ENCODE results near the gene ARMC3.

DNA sequence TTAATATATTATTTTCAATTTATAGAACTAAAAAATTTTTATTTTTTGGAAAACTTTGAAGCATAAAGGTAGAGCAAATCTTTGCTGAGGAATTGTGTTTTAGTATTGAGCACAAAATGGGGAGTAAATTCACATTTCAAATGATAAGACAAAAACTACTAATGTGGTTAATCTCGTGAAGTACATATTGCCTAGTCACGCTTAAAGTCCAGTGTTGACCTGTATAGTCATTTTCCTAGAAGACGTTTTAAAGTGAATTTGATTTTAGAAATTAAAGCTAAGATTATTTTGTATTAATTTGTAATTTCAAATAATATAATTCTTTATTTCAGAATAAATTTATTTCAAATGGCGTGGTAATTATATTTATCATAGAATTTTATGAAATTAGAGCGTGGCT lies 110.3 kb downstream of the ARMC3 start:
- TF ChIP-seq POLR2A (IDR thresholded peaks at IDR 0.05; ENCODE audit: low read length) (no peak), POLR2AphosphoS2 (conservative IDR thresholded peaks at IDR 0.05; ENCODE audit: low read length) (no peak), EP300 (IDR thresholded peaks at IDR 0.05) (no peak), NR3C1 (IDR thresholded peaks at IDR 0.05) (no peak), RAD21 (conservative IDR thresholded peaks at IDR 0.05 in 1 of 2, IDR thresholded peaks at IDR 0.05 in 1 of 2) (no peak), CBX2 (IDR thresholded peaks at IDR 0.05; ENCODE audit: borderline replicate concordance, low read depth) (no peak), KDM1A (IDR thresholded peaks at IDR 0.05; ENCODE audit: low read depth) (no peak), FOSL2 (IDR thresholded peaks at IDR 0.05) (no peak), FOSL2 (CRISPR knock-in tag; IDR thresholded peaks at IDR 0.05) (no peak), SREBF2 (IDR thresholded peaks at IDR 0.05) (no peak)
- TF ChIP-seq, protein P1, sequence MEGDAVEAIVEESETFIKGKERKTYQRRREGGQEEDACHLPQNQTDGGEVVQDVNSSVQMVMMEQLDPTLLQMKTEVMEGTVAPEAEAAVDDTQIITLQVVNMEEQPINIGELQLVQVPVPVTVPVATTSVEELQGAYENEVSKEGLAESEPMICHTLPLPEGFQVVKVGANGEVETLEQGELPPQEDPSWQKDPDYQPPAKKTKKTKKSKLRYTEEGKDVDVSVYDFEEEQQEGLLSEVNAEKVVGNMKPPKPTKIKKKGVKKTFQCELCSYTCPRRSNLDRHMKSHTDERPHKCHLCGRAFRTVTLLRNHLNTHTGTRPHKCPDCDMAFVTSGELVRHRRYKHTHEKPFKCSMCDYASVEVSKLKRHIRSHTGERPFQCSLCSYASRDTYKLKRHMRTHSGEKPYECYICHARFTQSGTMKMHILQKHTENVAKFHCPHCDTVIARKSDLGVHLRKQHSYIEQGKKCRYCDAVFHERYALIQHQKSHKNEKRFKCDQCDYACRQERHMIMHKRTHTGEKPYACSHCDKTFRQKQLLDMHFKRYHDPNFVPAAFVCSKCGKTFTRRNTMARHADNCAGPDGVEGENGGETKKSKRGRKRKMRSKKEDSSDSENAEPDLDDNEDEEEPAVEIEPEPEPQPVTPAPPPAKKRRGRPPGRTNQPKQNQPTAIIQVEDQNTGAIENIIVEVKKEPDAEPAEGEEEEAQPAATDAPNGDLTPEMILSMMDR (IDR thresholded peaks at IDR 0.05): no peak
- TF ChIP-seq, protein P2, sequence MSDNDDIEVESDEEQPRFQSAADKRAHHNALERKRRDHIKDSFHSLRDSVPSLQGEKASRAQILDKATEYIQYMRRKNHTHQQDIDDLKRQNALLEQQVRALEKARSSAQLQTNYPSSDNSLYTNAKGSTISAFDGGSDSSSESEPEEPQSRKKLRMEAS (IDR thresholded peaks at IDR 0.05): no peak
- TF ChIP-seq, protein P3, sequence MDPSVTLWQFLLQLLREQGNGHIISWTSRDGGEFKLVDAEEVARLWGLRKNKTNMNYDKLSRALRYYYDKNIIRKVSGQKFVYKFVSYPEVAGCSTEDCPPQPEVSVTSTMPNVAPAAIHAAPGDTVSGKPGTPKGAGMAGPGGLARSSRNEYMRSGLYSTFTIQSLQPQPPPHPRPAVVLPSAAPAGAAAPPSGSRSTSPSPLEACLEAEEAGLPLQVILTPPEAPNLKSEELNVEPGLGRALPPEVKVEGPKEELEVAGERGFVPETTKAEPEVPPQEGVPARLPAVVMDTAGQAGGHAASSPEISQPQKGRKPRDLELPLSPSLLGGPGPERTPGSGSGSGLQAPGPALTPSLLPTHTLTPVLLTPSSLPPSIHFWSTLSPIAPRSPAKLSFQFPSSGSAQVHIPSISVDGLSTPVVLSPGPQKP (IDR thresholded peaks at IDR 0.05; ENCODE audit: low read depth, low read length): no peak
- TF ChIP-seq, protein P4, sequence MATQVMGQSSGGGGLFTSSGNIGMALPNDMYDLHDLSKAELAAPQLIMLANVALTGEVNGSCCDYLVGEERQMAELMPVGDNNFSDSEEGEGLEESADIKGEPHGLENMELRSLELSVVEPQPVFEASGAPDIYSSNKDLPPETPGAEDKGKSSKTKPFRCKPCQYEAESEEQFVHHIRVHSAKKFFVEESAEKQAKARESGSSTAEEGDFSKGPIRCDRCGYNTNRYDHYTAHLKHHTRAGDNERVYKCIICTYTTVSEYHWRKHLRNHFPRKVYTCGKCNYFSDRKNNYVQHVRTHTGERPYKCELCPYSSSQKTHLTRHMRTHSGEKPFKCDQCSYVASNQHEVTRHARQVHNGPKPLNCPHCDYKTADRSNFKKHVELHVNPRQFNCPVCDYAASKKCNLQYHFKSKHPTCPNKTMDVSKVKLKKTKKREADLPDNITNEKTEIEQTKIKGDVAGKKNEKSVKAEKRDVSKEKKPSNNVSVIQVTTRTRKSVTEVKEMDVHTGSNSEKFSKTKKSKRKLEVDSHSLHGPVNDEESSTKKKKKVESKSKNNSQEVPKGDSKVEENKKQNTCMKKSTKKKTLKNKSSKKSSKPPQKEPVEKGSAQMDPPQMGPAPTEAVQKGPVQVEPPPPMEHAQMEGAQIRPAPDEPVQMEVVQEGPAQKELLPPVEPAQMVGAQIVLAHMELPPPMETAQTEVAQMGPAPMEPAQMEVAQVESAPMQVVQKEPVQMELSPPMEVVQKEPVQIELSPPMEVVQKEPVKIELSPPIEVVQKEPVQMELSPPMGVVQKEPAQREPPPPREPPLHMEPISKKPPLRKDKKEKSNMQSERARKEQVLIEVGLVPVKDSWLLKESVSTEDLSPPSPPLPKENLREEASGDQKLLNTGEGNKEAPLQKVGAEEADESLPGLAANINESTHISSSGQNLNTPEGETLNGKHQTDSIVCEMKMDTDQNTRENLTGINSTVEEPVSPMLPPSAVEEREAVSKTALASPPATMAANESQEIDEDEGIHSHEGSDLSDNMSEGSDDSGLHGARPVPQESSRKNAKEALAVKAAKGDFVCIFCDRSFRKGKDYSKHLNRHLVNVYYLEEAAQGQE (IDR thresholded peaks at IDR 0.05): no peak
- TF ChIP-seq, protein P5, sequence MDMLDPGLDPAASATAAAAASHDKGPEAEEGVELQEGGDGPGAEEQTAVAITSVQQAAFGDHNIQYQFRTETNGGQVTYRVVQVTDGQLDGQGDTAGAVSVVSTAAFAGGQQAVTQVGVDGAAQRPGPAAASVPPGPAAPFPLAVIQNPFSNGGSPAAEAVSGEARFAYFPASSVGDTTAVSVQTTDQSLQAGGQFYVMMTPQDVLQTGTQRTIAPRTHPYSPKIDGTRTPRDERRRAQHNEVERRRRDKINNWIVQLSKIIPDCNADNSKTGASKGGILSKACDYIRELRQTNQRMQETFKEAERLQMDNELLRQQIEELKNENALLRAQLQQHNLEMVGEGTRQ (IDR thresholded peaks at IDR 0.05): no peak
